ENCODE results near the gene SLC26A2. TPM values are rescaled to one million over a fixed set of nuclear protein-coding genes. Genes with fewer than 3 reads are reported as not detected.
A peak's percentile ranks its signal among the peaks of the same experiment; 100 is the strongest.

The SLC26A2 gene
- 1,000 to 10,000 TPM in 2 of 4 donors, 100 to 1,000 TPM in 2; 233 to 1,489 (median 1,023) TPM for total RNA-seq

- Histone ChIP-seq H3K27me3 (no peaks in the 10 kb centered on the region), H3K27ac (peak within 1 kb of the TSS; percentile 90 to 95 (median 94)), H3K4me3 (peak within 1 kb of the TSS; percentile 42 to 92 (median 64)), H3K4me1 (peaks cover 0 to 39% (median 21%) of the 10 kb centered on the region in 4 donors), H3K9me3 (no peaks in the 10 kb centered on the region), H3K36me3 (no peaks in the 10 kb centered on the region)
- intact Hi-C loops (cut with DNase I; ENCODE audit: low total_unique reads) (no loop called here), in situ Hi-C loops (cut with MboI; ENCODE audit: low pct_ligation_motif_present in 1 of 4, low pct_unique_long_range_greater_than_20kb in 1 of 4, low sequenced_read_pairs in 3 of 4) (loop anchor here in 2 of 4 donors (10.0 to 25.0 kb wide), 2 partner anchors 98 to 106 kb away; no protein-coding TSS in a partner anchor)
- 0% methylated on average over 9 to 63 of the region's 84 CpGs for WGBS, 2 donors (ENCODE audit: low coverage in 1 of 2)
- TF ChIP-seq POLR2AphosphoS5 (IDR thresholded peaks at IDR 0.05) (peak; percentile 97 to 98 (median 98)), CTCF (IDR thresholded peaks at IDR 0.05) (peak in 2 of 5 experiments; percentile 21 to 22), EP300 (IDR thresholded peaks at IDR 0.05; ENCODE audit: low read depth) (no peak), POLR2A (IDR thresholded peaks at IDR 0.05) (peak; percentile 97)
- peak; percentile 98 for DNase-seq
Observed at GRCh38 chr5:149960272-149961185, at the start of gene SLC26A2. TSS of gene SLC26A2 (plus strand) at chr5:149960758. CDS start at chr5:149977653, 16,895 bp downstream.

GRCh38 chr5:149911031-149911430, 49.5 kb upstream of the SLC26A2 start:
- in situ Hi-C loops (cut with MboI; ENCODE audit: low pct_ligation_motif_present in 1 of 4, low pct_unique_long_range_greater_than_20kb in 1 of 4, low sequenced_read_pairs in 3 of 4): no loop called here
- no peaks in the 10 kb centered on the region for H3K27me3 ChIP-seq
- intact Hi-C loops (cut with DNase I; ENCODE audit: low total_unique reads): no loop called here
- H3K4me3 ChIP-seq: no peak overlapping the region
- H3K9me3 ChIP-seq: no peaks in the 10 kb centered on the region
- no peak for DNase-seq
- 100% methylated on average over 1 of the region's 1 CpG for WGBS, 2 donors (ENCODE audit: low coverage in 1 of 2)
- TF ChIP-seq POLR2A (IDR thresholded peaks at IDR 0.05) (no peak), POLR2AphosphoS5 (IDR thresholded peaks at IDR 0.05) (no peak)
- no peaks in the 10 kb centered on the region for H3K4me1 ChIP-seq
- H3K27ac ChIP-seq: no peak overlapping the region
- H3K36me3 ChIP-seq: no peaks in the 10 kb centered on the region

- no peak for TF ChIP-seq POLR2AphosphoS5 (IDR thresholded peaks at IDR 0.05)
- TF ChIP-seq EP300 (IDR thresholded peaks at IDR 0.05; ENCODE audit: low read depth): no peak
- no peak for TF ChIP-seq CTCF (IDR thresholded peaks at IDR 0.05)
- no peak for TF ChIP-seq POLR2A (IDR thresholded peaks at IDR 0.05)
- Histone ChIP-seq H3K4me3 (no peak overlapping the region), H3K27me3 (no peaks in the 10 kb centered on the region), H3K27ac (no peak overlapping the region), H3K9me3 (no peaks in the 10 kb centered on the region), H3K4me1 (no peaks in the 10 kb centered on the region), H3K36me3 (no peaks in the 10 kb centered on the region)
- DNase-seq: no peak
- intact Hi-C loops (cut with DNase I; ENCODE audit: low total_unique reads) (no loop called here), in situ Hi-C loops (cut with MboI; ENCODE audit: low pct_ligation_motif_present in 1 of 4, low pct_unique_long_range_greater_than_20kb in 1 of 4, low sequenced_read_pairs in 3 of 4) (no loop called here)
- 40 to 68% methylated on average over 1 to 3 of the region's 3 CpGs for WGBS, 2 donors (ENCODE audit: low coverage in 1 of 2)
Observed at GRCh38 chr5:149912226-149912871, 48.2 kb upstream of the SLC26A2 start.

- in situ Hi-C loops (cut with MboI; ENCODE audit: low pct_ligation_motif_present in 1 of 4, low pct_unique_long_range_greater_than_20kb in 1 of 4, low sequenced_read_pairs in 3 of 4) (no loop called here), intact Hi-C loops (cut with DNase I; ENCODE audit: low total_unique reads) (no loop called here)
- Histone ChIP-seq H3K4me3 (no peak overlapping the region), H3K36me3 (no peaks in the 10 kb centered on the region), H3K9me3 (no peaks in the 10 kb centered on the region), H3K27me3 (no peaks in the 10 kb centered on the region), H3K4me1 (no peaks in the 10 kb centered on the region), H3K27ac (no peak overlapping the region)
- DNase-seq: no peak
- TF ChIP-seq CTCF (IDR thresholded peaks at IDR 0.05): no peak
- no peak for TF ChIP-seq POLR2AphosphoS5 (IDR thresholded peaks at IDR 0.05)
- 64 to 69% methylated on average over 5 to 7 of the region's 7 CpGs for WGBS, 2 donors (ENCODE audit: low coverage in 1 of 2)
Observed at GRCh38 chr5:149913436-149914419, 46.8 kb upstream of the SLC26A2 start.

All from transverse colon (tissue), 4 donors.